IMR-90 (cell line): ENCODE data around the gene SUPT3H. TPM values are rescaled to one million over a fixed set of nuclear protein-coding genes. Genes with fewer than 3 reads are reported as not detected.
A peak's percentile ranks its signal among the peaks of the same experiment; 100 is the strongest.

Experiments
- ATAC-seq: fragments of 200-7000 bp; cut with Tn5 transposase; 2 replicates; pipeline ENCODE4 v1.9.1; 2020; ENCODE audit warnings: low read depth, mild to moderate bottlenecking, moderate library complexity
- BruUV-seq: library from RNA; stranded (reverse); fragments of 400-500 nt; replicated peaks from 2 replicates; lab custom pipeline; 2021; lab: Mats Ljungman, UMichigan
- CTCF ChIA-PET: fragments of 300-600 bp; formaldehyde crosslinking; extraction: SDS; loops from one replicate; lab custom pipeline; 2021; ENCODE audit warnings: antibody characterized with exemption; lab: Yijun Ruan, JAX
- POLR2A ChIA-PET: fragments of 300-600 bp; sonication (Branson Sonifier 250); formaldehyde crosslinking; loops from one replicate; lab custom pipeline; 2022; ENCODE audit warnings: antibody characterized with exemption; ENCODE audit not compliant: unreplicated experiment; lab: Charles Lee
- DNase-seq: peaks from one replicate; pipeline ENCODE4 v3.0.0; 2013
- H2AFZ ChIP-seq: replicated peaks from 2 replicates; pipeline ENCODE3; 2013; ENCODE audit warnings: low read length, mild to moderate bottlenecking; ENCODE audit not compliant: poor library complexity
- H2AK5ac ChIP-seq: 2 replicates; pipeline ENCODE4 v1.6.1; 2013; ENCODE audit warnings: low read depth, low read length, inconsistent platforms
- H2AK9ac ChIP-seq: replicated peaks from 2 replicates; pipeline ENCODE3; 2013; ENCODE audit warnings: mild to moderate bottlenecking, low read depth, low read length, moderate library complexity; ENCODE audit not compliant: poor library complexity
- H2BK120ac ChIP-seq: 2 replicates; pipeline ENCODE4 v1.6.1; 2013; ENCODE audit warnings: low read depth, low read length, inconsistent platforms
- H2BK15ac ChIP-seq: 3 replicates; pipeline ENCODE4 v1.6.1; 2013; ENCODE audit warnings: low read depth, low read length, inconsistent platforms
- H2BK20ac ChIP-seq: 2 replicates; pipeline ENCODE4 v1.6.1; 2013; ENCODE audit warnings: low read depth, mild to moderate bottlenecking, inconsistent platforms, low read length, moderate library complexity
- H2BK5ac ChIP-seq: 2 replicates; pipeline ENCODE4 v1.6.1; 2013; ENCODE audit warnings: mild to moderate bottlenecking, low read depth, low read length, inconsistent platforms; ENCODE audit not compliant: poor library complexity, severe bottlenecking
- H3K14ac ChIP-seq: replicated peaks from 2 replicates; pipeline ENCODE4 v1.6.1; 2013; ENCODE audit warnings: low read depth, low read length, inconsistent platforms
- H3K18ac ChIP-seq: 2 replicates; pipeline ENCODE4 v1.6.1; 2013; ENCODE audit warnings: low read depth, low read length, control low read depth
- H3K23ac ChIP-seq: 2 replicates; pipeline ENCODE4 v1.6.1; 2013; ENCODE audit warnings: low read depth, low read length, inconsistent platforms
- H3K27ac ChIP-seq: 2 replicates; pipeline ENCODE4 v1.5.1; 2013; ENCODE audit warnings: mild to moderate bottlenecking, control low read depth, low read length; ENCODE audit not compliant: insufficient read depth
- H3K27me3 ChIP-seq: 2 replicates; pipeline ENCODE4 v1.6.1; 2013; ENCODE audit warnings: low read length; ENCODE audit not compliant: control insufficient read depth, insufficient read depth
- H3K36me3 ChIP-seq: 2 replicates; pipeline ENCODE4 v1.6.1; 2013; ENCODE audit warnings: low read length, mixed read lengths; ENCODE audit not compliant: control insufficient read depth, insufficient read depth
- H3K4ac ChIP-seq: 2 replicates; pipeline ENCODE4 v1.6.1; 2013; ENCODE audit warnings: low read depth, low read length, inconsistent platforms
- H3K4me1 ChIP-seq: 2 replicates; pipeline ENCODE4 v1.6.1; 2013; ENCODE audit warnings: low read length, mixed read lengths; ENCODE audit not compliant: control insufficient read depth, insufficient read depth
- H3K4me2 ChIP-seq: 2 replicates; pipeline ENCODE4 v1.6.1; 2013; ENCODE audit warnings: low read depth, mild to moderate bottlenecking, control low read depth, low read length, moderate library complexity
- H3K4me3 ChIP-seq: 2 replicates; pipeline ENCODE4 v1.5.1; 2013; ENCODE audit warnings: low read depth, mild to moderate bottlenecking, control low read depth, low read length, moderate library complexity; ENCODE audit not compliant: insufficient read depth
- H3K56ac ChIP-seq: 2 replicates; pipeline ENCODE4 v1.6.1; 2013; ENCODE audit warnings: low read length, inconsistent platforms; ENCODE audit not compliant: insufficient read depth; ENCODE audit errors: extremely low read depth
- H3K79me1 ChIP-seq, 2 experiments: 2 replicates each; pipeline ENCODE4 v1.6.1; 2013; ENCODE audit warnings: low read length in 2 of 2, inconsistent platforms in 1 of 2, low read depth in 1 of 2
- H3K9ac ChIP-seq: 2 replicates; pipeline ENCODE4 v1.6.1; 2013; ENCODE audit warnings: low read depth, low read length, control low read depth
- H3K9me1 ChIP-seq: 2 replicates; pipeline ENCODE4 v1.6.1; 2013; ENCODE audit warnings: low read length, inconsistent platforms; ENCODE audit not compliant: insufficient read depth
- H3K9me3 ChIP-seq: 2 replicates; pipeline ENCODE4 v1.6.1; 2013; ENCODE audit warnings: low read length; ENCODE audit not compliant: control insufficient read depth, insufficient read depth
- H4K20me1 ChIP-seq: 2 replicates; pipeline ENCODE4 v1.6.1; 2013; ENCODE audit warnings: low read length, inconsistent platforms; ENCODE audit not compliant: insufficient read depth
- H4K5ac ChIP-seq: 2 replicates; pipeline ENCODE4 v1.6.1; 2013; ENCODE audit warnings: mild to moderate bottlenecking, low read depth, low read length, control low read depth
- H4K8ac ChIP-seq, 2 experiments: 2 replicates each; pipeline ENCODE4 v1.6.1; 2013; ENCODE audit warnings: low read depth in 2 of 2, low read length in 2 of 2, control low read depth in 1 of 2, inconsistent platforms in 1 of 2
- H4K91ac ChIP-seq: 2 replicates; pipeline ENCODE4 v1.6.1; 2013; ENCODE audit warnings: low read depth, low read length, inconsistent platforms; ENCODE audit not compliant: insufficient read depth
- CEBPB ChIP-seq: IDR thresholded peaks from 2 replicates; pipeline ENCODE4 v1.6.1; 2012; ENCODE audit warnings: low read depth, low read length, improper control_type of control experiment
- CTCF ChIP-seq: conservative IDR thresholded peaks from 2 replicates; pipeline ENCODE4 v1.5.1; 2012; ENCODE audit warnings: mild to moderate bottlenecking, low read depth, low read length, improper control_type of control experiment
- FOS ChIP-seq: fragments of 150-350 bp; IDR thresholded peaks from 2 replicates; pipeline ENCODE4 v1.6.1; 2016; ENCODE audit warnings: low read depth, low read length
- MAFK ChIP-seq: IDR thresholded peaks from 2 replicates; pipeline ENCODE4 v1.6.1; 2012; ENCODE audit warnings: low read depth, low read length, improper control_type of control experiment
- MAZ ChIP-seq: IDR thresholded peaks from 2 replicates; pipeline ENCODE4 v1.6.1; 2012; ENCODE audit warnings: low read depth, mild to moderate bottlenecking, low read length, improper control_type of control experiment, moderate library complexity, borderline replicate concordance
- MXI1 ChIP-seq: IDR thresholded peaks from 2 replicates; pipeline ENCODE4 v1.6.1; 2012; ENCODE audit warnings: low read depth, mild to moderate bottlenecking, low read length, moderate library complexity, borderline replicate concordance
- NFE2L2 ChIP-seq: fragments of 150-350 bp; IDR thresholded peaks from 2 replicates; pipeline ENCODE4 v1.6.1; 2016; ENCODE audit warnings: low read depth, mild to moderate bottlenecking, low read length
- RAD21 ChIP-seq: IDR thresholded peaks from 2 replicates; pipeline ENCODE4 v1.6.1; 2012; ENCODE audit warnings: low read length, improper control_type of control experiment
- RCOR1 ChIP-seq: IDR thresholded peaks from 2 replicates; pipeline ENCODE4 v1.6.1; 2012; ENCODE audit warnings: mild to moderate bottlenecking, low read length, improper control_type of control experiment; ENCODE audit not compliant: insufficient replicate concordance
- RFX5 ChIP-seq: IDR thresholded peaks from 2 replicates; pipeline ENCODE4 v1.8.0; 2012; ENCODE audit warnings: low read depth, mild to moderate bottlenecking, low read length, moderate library complexity
- SMC3 ChIP-seq: fragments of 150-350 bp; IDR thresholded peaks from 2 replicates; pipeline ENCODE4 v1.6.1; 2016; ENCODE audit warnings: low read depth, mild to moderate bottlenecking, antibody characterized with exemption, low read length, moderate library complexity
- USF2 ChIP-seq: fragments of 150-350 bp; IDR thresholded peaks from 2 replicates; pipeline ENCODE4 v1.6.1; 2017; ENCODE audit warnings: mild to moderate bottlenecking, antibody characterized with exemption, low read length, low read depth
- dilution Hi-C: fragments of 300-500 bp; cut with HindIII; formaldehyde crosslinking; loops from one replicate; pipeline ENCODE4 v1.14.3; 2018; ENCODE audit warnings: low sequenced_read_pairs; ENCODE audit not compliant: unreplicated experiment
- in situ Hi-C: fragments of 300-500 bp; cut with MboI; formaldehyde crosslinking; loops from 3 replicates; pipeline ENCODE4 v1.14.3; 2019; ENCODE audit warnings: low sequenced_read_pairs, inconsistent platforms, mixed read lengths
- intact Hi-C: fragments of 100-400 bp; cut with micrococcal nuclease; formaldehyde crosslinking; loops from 2 replicates; pipeline ENCODE4 v1.10.0; 2022
- polyA plus RNA-seq, 3 experiments: library from polyadenylated mRNA; depleted of rRNA; stranded (reverse); fragments of >200 nt; gene quantifications; 2 replicates each; pipeline ENCODE4 v1.2.3, GENCODE V29; 2012; ENCODE audit warnings: low replicate concordance in 1 of 3
- total RNA-seq: library from RNA; depleted of rRNA; stranded (reverse); fragments of >200 nt; gene quantifications from 2 replicates; pipeline ENCODE4 v1.2.3, GENCODE V29; 2012

SUPT3H gene
- total and polyA plus RNA-seq, 2 of the 4 experiments (the other 2 are of a cell fraction) = 4.5 to 5.0 TPM

- in situ Hi-C loops = no loop called here
- Histone ChIP-seq H3K23ac (no peak overlapping the region), H4K91ac (no peak overlapping the region), H2BK5ac (no peak overlapping the region), H3K79me1 (no peaks in the 10 kb centered on the region), H3K18ac (no peak overlapping the region), H3K4me3 (no peak overlapping the region), H3K4ac (no peak overlapping the region), H4K20me1 (no peaks in the 10 kb centered on the region), H4K5ac (no peak overlapping the region), H2BK20ac (no peak overlapping the region), H2AFZ (no peak overlapping the region), H3K4me1 (no peaks in the 10 kb centered on the region), H3K27me3 (no peaks in the 10 kb centered on the region), H4K8ac (no peak overlapping the region), H2AK5ac (no peak overlapping the region), H3K36me3 (no peaks in the 10 kb centered on the region), H3K4me2 (no peak overlapping the region), H3K56ac (no peak overlapping the region), H2AK9ac (no peak overlapping the region), H2BK120ac (no peak overlapping the region), H3K9me1 (no peaks in the 10 kb centered on the region), H2BK15ac (no peak overlapping the region), H3K9ac (no peak overlapping the region), H3K9me3 (peaks cover 3% of the 10 kb centered on the region; the same call in 1 of the 2 replicates), H3K14ac (no peak overlapping the region), H3K27ac (no peak overlapping the region)
- dilution Hi-C loops = no loop called here
- peak; percentile 12 for DNase-seq
- POLR2A ChIA-PET = interaction anchor here (0.6 kb wide), 1 partner anchor 717 kb away, joined by 4 read pairs; no protein-coding TSS in a partner anchor
- intact Hi-C loops = no loop called here
- ATAC-seq = no peak
- CTCF ChIA-PET = interaction anchor here (1.2 kb wide), 1 partner anchor 12 kb away, joined by 5 read pairs; no protein-coding TSS in a partner anchor
- no peak for TF ChIP-seq NFE2L2
- TF ChIP-seq FOS = no peak
- no peak for TF ChIP-seq CEBPB
- TF ChIP-seq MAFK = no peak
- no peak for TF ChIP-seq RAD21
- no peak for TF ChIP-seq USF2
- no peak for TF ChIP-seq RFX5
- no peak for TF ChIP-seq CTCF
- no peak for TF ChIP-seq MXI1
- TF ChIP-seq SMC3 = no peak
- no peak for TF ChIP-seq MAZ
- TF ChIP-seq RCOR1 = no peak
- BruUV-seq = no TSS peak
Observed at GRCh38 chr6:44976677-44977641, 400.8 kb downstream of the SUPT3H start.
